ENCODE data around the gene ANAPC13. TPM values are rescaled to one million over a fixed set of nuclear protein-coding genes. Genes with fewer than 3 reads are reported as not detected.

The ANAPC13 gene
- total RNA-seq, 2 donors from 2014 or later, result 21.3 to 36.3 TPM

DNA sequence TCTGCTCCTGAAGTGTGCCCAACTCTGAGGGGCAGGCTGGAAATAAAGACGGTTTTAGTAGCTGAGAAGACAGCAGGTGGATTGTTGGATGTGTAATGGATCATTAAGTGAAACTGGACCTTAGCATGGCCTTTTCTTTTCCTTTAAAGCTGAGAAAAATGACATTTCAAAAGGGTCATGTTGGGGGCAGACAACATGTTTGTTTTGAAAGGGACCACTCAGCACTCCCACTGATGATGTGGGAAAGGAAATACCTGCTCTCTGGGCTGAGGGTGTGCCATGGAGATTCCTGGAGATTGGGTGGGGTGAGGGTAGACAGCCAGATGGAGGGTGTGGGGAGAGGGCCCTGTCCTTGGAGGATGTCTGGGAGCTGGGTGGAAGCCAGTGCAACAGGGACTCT, 38.4 kb downstream of the ANAPC13 start:
- TF ChIP-seq POLR2A (IDR thresholded peaks at IDR 0.05) (no peak), CTCF (IDR thresholded peaks at IDR 0.05) (no peak)
- Histone ChIP-seq H3K27ac (no peak overlapping the region), H3K36me3 (replicated peaks in 1 of 2; ENCODE audit: insufficient read depth in 1 of 2, low read depth in 2 of 2) (no peaks in the 10 kb centered on the region), H3K9me3 (no peaks in the 10 kb centered on the region), H3K4me1 (no peaks in the 10 kb centered on the region), H3K27me3 (no peaks in the 10 kb centered on the region), H3K4me3 (no peak overlapping the region)
- no peak for DNase-seq
- intact Hi-C loops (cut with DNase I), result no loop called here
- 62 to 74% methylated on average over 1 of the region's 1 CpG for WGBS, 2 donors
- ATAC-seq, result no peak

DNA sequence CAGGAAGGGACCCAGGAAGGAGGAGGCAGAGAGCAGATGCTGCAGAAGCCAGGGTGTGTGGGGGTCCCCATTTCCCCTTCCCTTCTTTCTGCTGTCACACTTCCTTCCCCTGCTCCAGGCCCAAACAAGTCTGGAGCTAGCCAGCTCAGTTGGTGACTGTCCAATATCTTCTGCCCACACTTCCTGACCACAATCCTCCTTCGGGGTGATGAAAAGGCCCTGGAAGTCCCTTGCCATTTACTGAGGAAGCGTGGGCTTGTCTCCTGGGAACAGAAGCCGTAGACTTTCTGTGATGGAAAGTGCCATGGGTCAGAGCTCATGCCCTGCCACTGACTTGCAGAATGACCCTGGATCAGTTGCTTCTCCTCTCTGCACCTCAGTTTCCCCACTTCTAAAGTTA, 39.0 kb downstream of the ANAPC13 start:
- Histone ChIP-seq H3K36me3 (replicated peaks in 1 of 2; ENCODE audit: insufficient read depth in 1 of 2, low read depth in 2 of 2) (no peaks in the 10 kb centered on the region), H3K27ac (no peak overlapping the region), H3K27me3 (no peaks in the 10 kb centered on the region), H3K4me3 (no peak overlapping the region), H3K4me1 (no peaks in the 10 kb centered on the region), H3K9me3 (no peaks in the 10 kb centered on the region)
- intact Hi-C loops (cut with DNase I), result no loop called here
- no peak for TF ChIP-seq POLR2A (IDR thresholded peaks at IDR 0.05)
- no peak for TF ChIP-seq CTCF (IDR thresholded peaks at IDR 0.05)
- DNase-seq, result no peak
- no peak for ATAC-seq
- 49 to 85% methylated on average over 3 of the region's 3 CpGs for WGBS, 2 donors

- Histone ChIP-seq H3K36me3 (replicated peaks in 1 of 2; ENCODE audit: insufficient read depth in 1 of 2, low read depth in 2 of 2) (no peaks in the 10 kb centered on the region), H3K4me3 (no peak overlapping the region), H3K4me1 (no peaks in the 10 kb centered on the region), H3K9me3 (no peaks in the 10 kb centered on the region), H3K27me3 (no peaks in the 10 kb centered on the region), H3K27ac (no peak overlapping the region)
- 39 to 44% methylated on average over 1 of the region's 1 CpG for WGBS, 2 donors
- intact Hi-C loops (cut with DNase I), result no loop called here
- DNase-seq (peak in 1 of 4 donors; percentile 40), ATAC-seq (no peak)
- TF ChIP-seq CTCF (IDR thresholded peaks at IDR 0.05) (no peak), POLR2A (IDR thresholded peaks at IDR 0.05) (no peak)
Observed at GRCh38 chr3:134445636-134446035, 40.1 kb downstream of the ANAPC13 start.

DNA sequence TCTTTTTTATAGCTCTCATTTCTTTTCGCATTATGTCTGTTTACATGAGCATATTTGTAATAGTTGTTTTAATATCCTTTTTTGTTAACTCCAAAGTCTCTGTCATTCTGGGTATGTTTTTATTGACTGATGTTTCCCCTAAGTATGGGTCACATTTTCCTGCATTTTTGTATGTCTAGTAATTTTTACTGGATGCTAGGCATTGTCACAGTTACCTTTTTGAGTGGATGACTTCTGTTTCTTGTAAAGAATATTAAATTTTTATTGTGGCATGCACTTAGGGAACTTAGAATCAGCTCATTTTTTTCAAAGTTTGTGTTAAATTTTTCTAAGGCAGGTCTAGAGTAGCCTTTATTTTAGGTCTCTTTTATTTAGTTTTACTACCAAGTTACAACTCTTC, 40.7 kb downstream of the ANAPC13 start:
- Histone ChIP-seq H3K27ac (no peak overlapping the region), H3K27me3 (no peaks in the 10 kb centered on the region), H3K9me3 (no peaks in the 10 kb centered on the region), H3K4me1 (no peaks in the 10 kb centered on the region), H3K4me3 (no peak overlapping the region), H3K36me3 (replicated peaks in 1 of 2; ENCODE audit: insufficient read depth in 1 of 2, low read depth in 2 of 2) (no peaks in the 10 kb centered on the region)
- intact Hi-C loops (cut with DNase I), result no loop called here
- ATAC-seq, result no peak
- 89 to 94% methylated on average over 1 of the region's 1 CpG for WGBS, 2 donors
- DNase-seq, result no peak
- TF ChIP-seq CTCF (IDR thresholded peaks at IDR 0.05) (no peak), POLR2A (IDR thresholded peaks at IDR 0.05) (no peak)

- WGBS, 2 donors, result 85 to 95% methylated on average over 2 of the region's 2 CpGs
- H3K27me3 ChIP-seq, result no peaks in the 10 kb centered on the region
- no peak overlapping the region for H3K27ac ChIP-seq
- H3K9me3 ChIP-seq, result no peaks in the 10 kb centered on the region
- H3K4me1 ChIP-seq, result no peaks in the 10 kb centered on the region
- intact Hi-C loops (cut with DNase I), result no loop called here
- H3K4me3 ChIP-seq, result no peak overlapping the region
- no peak for TF ChIP-seq CTCF (IDR thresholded peaks at IDR 0.05)
- TF ChIP-seq POLR2A (IDR thresholded peaks at IDR 0.05), result no peak
- no peaks in the 10 kb centered on the region for H3K36me3 ChIP-seq (replicated peaks in 1 of 2; ENCODE audit: insufficient read depth in 1 of 2, low read depth in 2 of 2)
- no peak for ATAC-seq
- no peak for DNase-seq
Observed at GRCh38 chr3:134441821-134442220, 44.0 kb downstream of the ANAPC13 start.

All from body of pancreas (tissue), 4 donors.